WTC11 (cell line): ENCODE results near the gene TNS4. TPM values are rescaled to one million over a fixed set of nuclear protein-coding genes. Genes with fewer than 3 reads are reported as not detected.

Experiments used
- ATAC-seq: fragments of 200-7000 bp; cut with Tn5 transposase; 2 replicates; pipeline ENCODE4 v1.10.0; 2021; ENCODE audit warnings: mild to moderate bottlenecking, moderate library complexity
- CTCF ChIA-PET: fragments of 300-600 bp; sonication (Branson Sonifier 250); formaldehyde crosslinking; loops from one replicate; lab custom pipeline; 2021; ENCODE audit warnings: antibody characterized with exemption; lab: Charles Lee
- POLR2A ChIA-PET: fragments of 350-600 bp; sonication (Branson Sonifier 250); formaldehyde crosslinking; loops from one replicate; lab custom pipeline; 2021; ENCODE audit warnings: antibody characterized with exemption; lab: Charles Lee
- DNase-seq: peaks from one replicate; pipeline ENCODE4 v3.0.0; 2021; ENCODE audit warnings: low spot score
- H3K27ac Mint-ChIP-seq: 2 replicates; pipeline ENCODE4 v1.8.0; 2021; ENCODE audit warnings: mixed read lengths
- H3K27me3 Mint-ChIP-seq: 2 replicates; pipeline ENCODE4 v1.8.0; 2021; ENCODE audit warnings: low read depth, mild to moderate bottlenecking, moderate library complexity, mixed read lengths
- H3K36me3 Mint-ChIP-seq: 2 replicates; pipeline ENCODE4 v1.8.0; 2021; ENCODE audit warnings: mixed read lengths
- H3K4me1 Mint-ChIP-seq: 2 replicates; pipeline ENCODE4 v1.8.0; 2022; ENCODE audit warnings: mixed read lengths
- H3K4me3 Mint-ChIP-seq: 2 replicates; pipeline ENCODE4 v1.8.0; 2021; ENCODE audit warnings: mild to moderate bottlenecking, moderate library complexity, mixed read lengths
- H3K9me3 Mint-ChIP-seq: 2 replicates; pipeline ENCODE4 v1.8.0; 2021; ENCODE audit warnings: mixed read lengths
- ATF1 ChIP-seq: sonication (generic); formaldehyde crosslinking; IDR thresholded peaks from 2 replicates; pipeline ENCODE4 v1.8.1; 2023; ENCODE audit warnings: mild to moderate bottlenecking, moderate library complexity, missing genetic modification reagents
- CREM ChIP-seq: sonication (generic); formaldehyde crosslinking; IDR thresholded peaks from 2 replicates; pipeline ENCODE4 v1.8.1; 2022; ENCODE audit warnings: mild to moderate bottlenecking, missing genetic modification reagents, moderate library complexity
- GTF2I ChIP-seq: fragments of 250-450 bp; sonication (Bioruptor Pico); conservative IDR thresholded peaks from 2 replicates; pipeline ENCODE4 v1.4.0; 2021; ENCODE audit warnings: mild to moderate bottlenecking
- HMGA2 ChIP-seq: fragments of 250-450 bp; sonication (Bioruptor Pico); IDR thresholded peaks from 2 replicates; pipeline ENCODE4 v1.4.0; 2021; ENCODE audit warnings: mild to moderate bottlenecking, moderate library complexity
- MYBL2 ChIP-seq: sonication (generic); formaldehyde crosslinking; IDR thresholded peaks from 2 replicates; pipeline ENCODE4 v1.8.1; 2023; ENCODE audit warnings: mild to moderate bottlenecking, moderate library complexity, missing genetic modification reagents
- NR1H2 ChIP-seq: sonication (generic); formaldehyde crosslinking; IDR thresholded peaks from 2 replicates; pipeline ENCODE4 v1.9.0; 2021; ENCODE audit warnings: mild to moderate bottlenecking, moderate library complexity, missing genetic modification reagents
- TCF7 ChIP-seq: sonication (generic); formaldehyde crosslinking; IDR thresholded peaks from 2 replicates; pipeline ENCODE4 v1.8.0; 2022; ENCODE audit warnings: mild to moderate bottlenecking, low read depth, missing genetic modification reagents, moderate library complexity
- ZNF138 ChIP-seq: sonication (generic); formaldehyde crosslinking; conservative IDR thresholded peaks from 2 replicates; pipeline ENCODE4 v1.8.1; 2022; ENCODE audit warnings: mild to moderate bottlenecking, moderate library complexity, missing genetic modification reagents
- total RNA-seq: library from RNA; stranded (reverse); gene quantifications from 3 replicates; pipeline ENCODE4 v1.2.3, GENCODE V29; 2021
- TF ChIP-seq, protein P1 (sequence below): sonication (generic); formaldehyde crosslinking; IDR thresholded peaks from 2 replicates; pipeline ENCODE4 v1.8.1; 2023; ENCODE audit warnings: mild to moderate bottlenecking, missing genetic modification reagents, borderline replicate concordance
- TF ChIP-seq, protein P2 (sequence below): sonication (generic); formaldehyde crosslinking; IDR thresholded peaks from 2 replicates; pipeline ENCODE4 v1.8.1; 2022; ENCODE audit warnings: low read depth, mild to moderate bottlenecking, moderate library complexity, missing genetic modification reagents, borderline replicate concordance
- TF ChIP-seq, protein P3 (sequence below): fragments of 250-450 bp; sonication (Bioruptor Pico); IDR thresholded peaks from 2 replicates; pipeline ENCODE4 v1.9.0; 2021; ENCODE audit warnings: mild to moderate bottlenecking
- TF ChIP-seq, protein P4 (sequence below): fragments of 250-450 bp; sonication (Bioruptor Pico); conservative IDR thresholded peaks from 2 replicates; pipeline ENCODE4 v1.9.0; 2021; ENCODE audit warnings: mild to moderate bottlenecking
- TF ChIP-seq, protein P5 (sequence below): sonication (generic); formaldehyde crosslinking; IDR thresholded peaks from 2 replicates; pipeline ENCODE4 v1.8.0; 2022; ENCODE audit warnings: mild to moderate bottlenecking, missing genetic modification reagents
- TF ChIP-seq, protein P6 (sequence below): fragments of 200-600 bp; IDR thresholded peaks from 2 replicates; pipeline ENCODE4 v1.8.0; 2022; ENCODE audit warnings: antibody characterized with exemption
- TF ChIP-seq, protein P7 (sequence below): sonication (generic); formaldehyde crosslinking; IDR thresholded peaks from 2 replicates; pipeline ENCODE4 v1.8.1; 2023; ENCODE audit warnings: mild to moderate bottlenecking, missing genetic modification reagents, moderate library complexity

TNS4 gene
- total RNA-seq, 1 experiment from 2014 or later: 0.87 TPM

DNA sequence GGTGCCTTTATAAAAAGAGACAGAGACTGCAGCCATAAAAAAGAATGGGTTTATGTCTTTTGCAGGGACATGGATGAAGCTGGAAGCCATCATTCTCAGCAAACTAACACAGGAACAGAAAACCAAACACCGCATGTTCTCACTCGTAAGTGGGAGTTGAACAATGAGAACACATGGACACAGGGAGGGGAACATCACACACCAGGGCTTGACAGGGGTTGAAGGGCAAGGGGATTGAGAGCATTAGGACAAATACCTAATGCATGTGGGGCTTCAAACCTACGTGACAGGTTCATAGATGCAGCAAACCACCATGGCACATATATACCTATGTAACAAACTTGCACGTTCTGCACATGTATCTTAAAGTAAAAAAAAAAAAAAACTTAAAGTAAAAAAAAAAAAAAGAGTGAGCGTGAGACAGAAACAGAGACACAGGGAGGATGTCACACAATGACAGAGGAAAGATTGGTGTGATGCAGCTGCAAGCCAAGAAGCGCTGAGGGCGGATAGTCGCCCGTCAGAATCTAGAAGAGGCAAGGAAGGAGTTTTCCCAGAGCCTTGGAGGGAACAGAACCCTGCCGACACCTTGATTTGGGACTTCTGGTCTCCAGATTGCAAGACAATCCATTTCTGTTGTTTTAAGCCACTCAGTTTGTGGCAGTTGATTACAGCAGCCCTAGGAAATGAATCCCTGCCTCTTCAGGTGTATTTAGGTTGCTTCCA is 27.4 kb upstream of the TNS4 start (continued):
- TF ChIP-seq, protein P1, sequence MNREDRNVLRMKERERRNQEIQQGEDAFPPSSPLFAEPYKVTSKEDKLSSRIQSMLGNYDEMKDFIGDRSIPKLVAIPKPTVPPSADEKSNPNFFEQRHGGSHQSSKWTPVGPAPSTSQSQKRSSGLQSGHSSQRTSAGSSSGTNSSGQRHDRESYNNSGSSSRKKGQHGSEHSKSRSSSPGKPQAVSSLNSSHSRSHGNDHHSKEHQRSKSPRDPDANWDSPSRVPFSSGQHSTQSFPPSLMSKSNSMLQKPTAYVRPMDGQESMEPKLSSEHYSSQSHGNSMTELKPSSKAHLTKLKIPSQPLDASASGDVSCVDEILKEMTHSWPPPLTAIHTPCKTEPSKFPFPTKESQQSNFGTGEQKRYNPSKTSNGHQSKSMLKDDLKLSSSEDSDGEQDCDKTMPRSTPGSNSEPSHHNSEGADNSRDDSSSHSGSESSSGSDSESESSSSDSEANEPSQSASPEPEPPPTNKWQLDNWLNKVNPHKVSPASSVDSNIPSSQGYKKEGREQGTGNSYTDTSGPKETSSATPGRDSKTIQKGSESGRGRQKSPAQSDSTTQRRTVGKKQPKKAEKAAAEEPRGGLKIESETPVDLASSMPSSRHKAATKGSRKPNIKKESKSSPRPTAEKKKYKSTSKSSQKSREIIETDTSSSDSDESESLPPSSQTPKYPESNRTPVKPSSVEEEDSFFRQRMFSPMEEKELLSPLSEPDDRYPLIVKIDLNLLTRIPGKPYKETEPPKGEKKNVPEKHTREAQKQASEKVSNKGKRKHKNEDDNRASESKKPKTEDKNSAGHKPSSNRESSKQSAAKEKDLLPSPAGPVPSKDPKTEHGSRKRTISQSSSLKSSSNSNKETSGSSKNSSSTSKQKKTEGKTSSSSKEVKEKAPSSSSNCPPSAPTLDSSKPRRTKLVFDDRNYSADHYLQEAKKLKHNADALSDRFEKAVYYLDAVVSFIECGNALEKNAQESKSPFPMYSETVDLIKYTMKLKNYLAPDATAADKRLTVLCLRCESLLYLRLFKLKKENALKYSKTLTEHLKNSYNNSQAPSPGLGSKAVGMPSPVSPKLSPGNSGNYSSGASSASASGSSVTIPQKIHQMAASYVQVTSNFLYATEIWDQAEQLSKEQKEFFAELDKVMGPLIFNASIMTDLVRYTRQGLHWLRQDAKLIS: no peak
- TF ChIP-seq, protein P2, sequence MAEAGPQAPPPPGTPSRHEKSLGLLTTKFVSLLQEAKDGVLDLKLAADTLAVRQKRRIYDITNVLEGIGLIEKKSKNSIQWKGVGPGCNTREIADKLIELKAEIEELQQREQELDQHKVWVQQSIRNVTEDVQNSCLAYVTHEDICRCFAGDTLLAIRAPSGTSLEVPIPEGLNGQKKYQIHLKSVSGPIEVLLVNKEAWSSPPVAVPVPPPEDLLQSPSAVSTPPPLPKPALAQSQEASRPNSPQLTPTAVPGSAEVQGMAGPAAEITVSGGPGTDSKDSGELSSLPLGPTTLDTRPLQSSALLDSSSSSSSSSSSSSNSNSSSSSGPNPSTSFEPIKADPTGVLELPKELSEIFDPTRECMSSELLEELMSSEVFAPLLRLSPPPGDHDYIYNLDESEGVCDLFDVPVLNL (CRISPR knock-in tag): no peak
- TF ChIP-seq ATF1 (CRISPR knock-in tag) (no peak), TCF7 (CRISPR knock-in tag) (no peak)
- TF ChIP-seq, protein P3, sequence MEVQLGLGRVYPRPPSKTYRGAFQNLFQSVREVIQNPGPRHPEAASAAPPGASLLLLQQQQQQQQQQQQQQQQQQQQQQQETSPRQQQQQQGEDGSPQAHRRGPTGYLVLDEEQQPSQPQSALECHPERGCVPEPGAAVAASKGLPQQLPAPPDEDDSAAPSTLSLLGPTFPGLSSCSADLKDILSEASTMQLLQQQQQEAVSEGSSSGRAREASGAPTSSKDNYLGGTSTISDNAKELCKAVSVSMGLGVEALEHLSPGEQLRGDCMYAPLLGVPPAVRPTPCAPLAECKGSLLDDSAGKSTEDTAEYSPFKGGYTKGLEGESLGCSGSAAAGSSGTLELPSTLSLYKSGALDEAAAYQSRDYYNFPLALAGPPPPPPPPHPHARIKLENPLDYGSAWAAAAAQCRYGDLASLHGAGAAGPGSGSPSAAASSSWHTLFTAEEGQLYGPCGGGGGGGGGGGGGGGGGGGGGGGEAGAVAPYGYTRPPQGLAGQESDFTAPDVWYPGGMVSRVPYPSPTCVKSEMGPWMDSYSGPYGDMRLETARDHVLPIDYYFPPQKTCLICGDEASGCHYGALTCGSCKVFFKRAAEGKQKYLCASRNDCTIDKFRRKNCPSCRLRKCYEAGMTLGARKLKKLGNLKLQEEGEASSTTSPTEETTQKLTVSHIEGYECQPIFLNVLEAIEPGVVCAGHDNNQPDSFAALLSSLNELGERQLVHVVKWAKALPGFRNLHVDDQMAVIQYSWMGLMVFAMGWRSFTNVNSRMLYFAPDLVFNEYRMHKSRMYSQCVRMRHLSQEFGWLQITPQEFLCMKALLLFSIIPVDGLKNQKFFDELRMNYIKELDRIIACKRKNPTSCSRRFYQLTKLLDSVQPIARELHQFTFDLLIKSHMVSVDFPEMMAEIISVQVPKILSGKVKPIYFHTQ (CRISPR knock-in tag): no peak
- TF ChIP-seq, protein P4, sequence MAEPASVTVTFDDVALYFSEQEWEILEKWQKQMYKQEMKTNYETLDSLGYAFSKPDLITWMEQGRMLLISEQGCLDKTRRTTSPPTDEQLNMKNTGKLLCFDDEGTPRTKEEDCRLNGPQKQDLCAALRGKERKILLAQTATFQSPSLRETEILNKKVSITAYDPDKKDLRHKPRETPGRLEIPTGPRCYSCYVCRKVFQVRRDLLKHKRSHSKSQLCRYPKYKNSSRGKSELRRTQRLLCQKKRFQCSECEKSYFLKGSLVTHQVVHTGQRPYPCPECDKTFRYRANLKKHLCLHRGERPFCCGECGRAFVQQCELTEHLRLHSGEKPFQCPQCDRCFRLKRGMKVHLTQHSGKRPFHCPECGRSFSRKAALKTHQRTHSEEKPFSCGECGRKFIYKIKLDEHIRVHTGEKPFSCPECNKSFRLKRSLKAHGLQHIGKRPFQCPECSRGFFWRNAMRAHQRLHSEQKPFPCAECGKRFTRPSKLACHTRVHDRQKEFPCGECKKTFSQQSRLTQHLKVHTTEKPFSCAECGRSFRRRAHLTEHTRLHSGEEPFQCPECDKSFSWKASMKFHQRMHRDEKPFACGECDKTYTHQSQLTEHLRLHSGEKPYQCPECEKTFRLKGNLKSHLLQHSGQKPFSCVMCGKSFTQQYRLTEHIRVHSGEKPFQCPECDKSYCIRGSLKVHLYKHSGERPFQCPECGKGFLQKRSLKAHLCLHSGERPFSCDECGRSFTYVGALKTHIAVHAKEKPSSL (CRISPR knock-in tag): no peak

DNA sequence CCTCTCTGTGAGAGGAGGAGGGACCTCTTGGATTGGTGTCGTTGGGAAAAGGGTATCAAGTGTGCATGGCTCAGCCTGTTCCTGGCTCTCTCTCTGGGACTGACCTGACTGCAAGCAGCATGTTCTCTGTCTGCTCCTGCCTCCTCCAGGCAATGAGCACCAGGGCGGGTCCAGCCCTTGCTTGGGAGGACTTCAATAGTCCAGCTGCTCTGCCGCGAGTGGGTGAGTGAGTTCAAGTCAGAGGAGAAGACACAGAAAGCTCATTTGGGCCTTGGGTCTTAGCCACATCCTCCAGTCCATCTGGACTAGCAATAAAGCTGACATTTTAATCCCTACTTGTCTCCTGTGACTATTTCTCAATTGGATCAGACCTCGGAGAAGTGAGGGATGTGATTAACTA is 25.2 kb upstream of the TNS4 start:
- Mint-ChIP-seq H3K36me3 (peaks cover 14% of the 10 kb centered on the region), H3K27ac (no peak overlapping the region; the same call in 1 of the 2 replicates), H3K4me3 (no peak overlapping the region), H3K27me3 (peaks cover 3% of the 10 kb centered on the region), H3K4me1 (peaks cover 9% of the 10 kb centered on the region), H3K9me3 (peaks cover 15% of the 10 kb centered on the region)
- ChIA-PET CTCF (interaction anchor here (1.8 to 2.6 kb wide), 2 partner anchors 50 to 83 kb away, joined by 8 to 10 read pairs; partner anchors contain the start of gene IGFBP4), POLR2A (no interaction called here)
- ATAC-seq: no peak
- TF ChIP-seq HMGA2 (CRISPR knock-in tag): no peak
- no peak for TF ChIP-seq CREM
- TF ChIP-seq, protein P5, sequence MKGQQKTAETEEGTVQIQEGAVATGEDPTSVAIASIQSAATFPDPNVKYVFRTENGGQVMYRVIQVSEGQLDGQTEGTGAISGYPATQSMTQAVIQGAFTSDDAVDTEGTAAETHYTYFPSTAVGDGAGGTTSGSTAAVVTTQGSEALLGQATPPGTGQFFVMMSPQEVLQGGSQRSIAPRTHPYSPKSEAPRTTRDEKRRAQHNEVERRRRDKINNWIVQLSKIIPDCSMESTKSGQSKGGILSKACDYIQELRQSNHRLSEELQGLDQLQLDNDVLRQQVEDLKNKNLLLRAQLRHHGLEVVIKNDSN (CRISPR knock-in tag): no peak
- TF ChIP-seq, protein P6, sequence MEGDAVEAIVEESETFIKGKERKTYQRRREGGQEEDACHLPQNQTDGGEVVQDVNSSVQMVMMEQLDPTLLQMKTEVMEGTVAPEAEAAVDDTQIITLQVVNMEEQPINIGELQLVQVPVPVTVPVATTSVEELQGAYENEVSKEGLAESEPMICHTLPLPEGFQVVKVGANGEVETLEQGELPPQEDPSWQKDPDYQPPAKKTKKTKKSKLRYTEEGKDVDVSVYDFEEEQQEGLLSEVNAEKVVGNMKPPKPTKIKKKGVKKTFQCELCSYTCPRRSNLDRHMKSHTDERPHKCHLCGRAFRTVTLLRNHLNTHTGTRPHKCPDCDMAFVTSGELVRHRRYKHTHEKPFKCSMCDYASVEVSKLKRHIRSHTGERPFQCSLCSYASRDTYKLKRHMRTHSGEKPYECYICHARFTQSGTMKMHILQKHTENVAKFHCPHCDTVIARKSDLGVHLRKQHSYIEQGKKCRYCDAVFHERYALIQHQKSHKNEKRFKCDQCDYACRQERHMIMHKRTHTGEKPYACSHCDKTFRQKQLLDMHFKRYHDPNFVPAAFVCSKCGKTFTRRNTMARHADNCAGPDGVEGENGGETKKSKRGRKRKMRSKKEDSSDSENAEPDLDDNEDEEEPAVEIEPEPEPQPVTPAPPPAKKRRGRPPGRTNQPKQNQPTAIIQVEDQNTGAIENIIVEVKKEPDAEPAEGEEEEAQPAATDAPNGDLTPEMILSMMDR: no peak
- no peak for TF ChIP-seq MYBL2
- no peak for TF ChIP-seq GTF2I (CRISPR knock-in tag)
- TF ChIP-seq, protein P7, sequence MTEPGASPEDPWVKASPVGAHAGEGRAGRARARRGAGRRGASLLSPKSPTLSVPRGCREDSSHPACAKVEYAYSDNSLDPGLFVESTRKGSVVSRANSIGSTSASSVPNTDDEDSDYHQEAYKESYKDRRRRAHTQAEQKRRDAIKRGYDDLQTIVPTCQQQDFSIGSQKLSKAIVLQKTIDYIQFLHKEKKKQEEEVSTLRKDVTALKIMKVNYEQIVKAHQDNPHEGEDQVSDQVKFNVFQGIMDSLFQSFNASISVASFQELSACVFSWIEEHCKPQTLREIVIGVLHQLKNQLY: no peak
- TF ChIP-seq NR1H2 (CRISPR knock-in tag): no peak
- TF ChIP-seq ZNF138 (CRISPR knock-in tag): no peak
- DNase-seq: no peak
